PC-3 (cell line): ENCODE data around the gene GNAT2. TPM values are rescaled to one million over a fixed set of nuclear protein-coding genes. Genes with fewer than 3 reads are reported as not detected.

ENCODE experiments used
- ATAC-seq: fragments of 200-7000 bp; cut with Tn5 transposase; 2 replicates; pipeline ENCODE4 v1.9.1; 2020; ENCODE audit warnings: mild to moderate bottlenecking, moderate library complexity
- BruUV-seq: library from RNA; stranded (reverse); fragments of 400-500 nt; replicated peaks from 2 replicates; lab custom pipeline; 2021; lab: Mats Ljungman, UMichigan
- CTCF ChIA-PET: fragments of 300-600 bp; sonication (Branson Sonifier 250); formaldehyde crosslinking; loops from one replicate; lab custom pipeline; 2022; ENCODE audit warnings: antibody characterized with exemption; lab: Charles Lee
- POLR2A ChIA-PET: fragments of 300-600 bp; sonication (Branson Sonifier 250); formaldehyde crosslinking; loops from one replicate; lab custom pipeline; 2022; ENCODE audit warnings: antibody characterized with exemption; ENCODE audit not compliant: unreplicated experiment; lab: Charles Lee
- DNase-seq: peaks from one replicate; pipeline ENCODE4 v3.0.0-alpha.2; 2015
- H2AFZ ChIP-seq: fragments of 300-600 bp; sonication (generic); 2 replicates; pipeline ENCODE4 v1.6.0; 2016; ENCODE audit warnings: antibody characterized with exemption, low read length
- H3F3A ChIP-seq: fragments of 300-600 bp; sonication (generic); one replicate; pipeline ENCODE4 v1.6.0; 2017; ENCODE audit warnings: antibody characterized with exemption, low read length, control low read depth, mild to moderate bottlenecking; ENCODE audit not compliant: unreplicated experiment
- H3K27ac ChIP-seq: fragments of 300-600 bp; sonication (generic); 2 replicates; pipeline ENCODE4 v1.5.1; 2016; ENCODE audit warnings: mild to moderate bottlenecking, low read length
- H3K27me3 ChIP-seq: fragments of 300-600 bp; sonication (generic); 2 replicates; pipeline ENCODE4 v1.6.1; 2016; ENCODE audit warnings: low read length, mixed read lengths
- H3K36me3 ChIP-seq: fragments of 300-600 bp; sonication (generic); 2 replicates; pipeline ENCODE4 v1.6.1; 2016; ENCODE audit warnings: low read depth, mixed run types, low read length, mixed read lengths
- H3K4me1 ChIP-seq: fragments of 300-600 bp; sonication (generic); 2 replicates; pipeline ENCODE4 v1.5.1; 2016; ENCODE audit warnings: low read length; ENCODE audit not compliant: insufficient read depth
- H3K4me2 ChIP-seq: fragments of 300-600 bp; sonication (generic); 2 replicates; pipeline ENCODE4 v1.6.0; 2016; ENCODE audit warnings: low read length
- H3K4me3 ChIP-seq: fragments of 300-600 bp; sonication (generic); 2 replicates; pipeline ENCODE4 v1.5.1; 2016; ENCODE audit warnings: mild to moderate bottlenecking, low read length, mixed read lengths
- H3K79me2 ChIP-seq: fragments of 300-600 bp; sonication (generic); 2 replicates; pipeline ENCODE4 v1.6.1; 2017; ENCODE audit warnings: low read length, mixed read lengths
- H3K9ac ChIP-seq: fragments of 300-600 bp; sonication (generic); 2 replicates; pipeline ENCODE4 v1.6.0; 2016; ENCODE audit warnings: mild to moderate bottlenecking, low read length
- H3K9me2 ChIP-seq: fragments of 300-600 bp; sonication (generic); replicated peaks from 2 replicates; pipeline ENCODE4 v1.6.1; 2016; ENCODE audit warnings: mixed run types, low read length, mixed read lengths
- H3K9me3 ChIP-seq: fragments of 300-600 bp; sonication (generic); 2 replicates; pipeline ENCODE4 v1.6.1; 2016; ENCODE audit warnings: low read length, mixed read lengths
- H4K20me1 ChIP-seq: fragments of 300-600 bp; sonication (generic); 2 replicates; pipeline ENCODE4 v1.6.1; 2016; ENCODE audit warnings: low read length, mixed read lengths
- CTCF ChIP-seq: fragments of 300-600 bp; sonication (generic); conservative IDR thresholded peaks from 2 replicates; pipeline ENCODE4 v1.5.1; 2017; ENCODE audit warnings: antibody characterized with exemption, low read depth, mild to moderate bottlenecking, low read length
- EZH2 ChIP-seq: fragments of 300-600 bp; sonication (generic); IDR thresholded peaks from one replicate; pipeline ENCODE4 v1.6.1; 2017; ENCODE audit warnings: antibody characterized with exemption, mild to moderate bottlenecking, low read length; ENCODE audit not compliant: unreplicated experiment
- EZH2phosphoT487 ChIP-seq: fragments of 300-600 bp; sonication (generic); IDR thresholded peaks from 2 replicates; pipeline ENCODE4 v1.6.1; 2018; ENCODE audit warnings: mild to moderate bottlenecking, antibody characterized with exemption, low read length, borderline replicate concordance
- intact Hi-C: fragments of 100-400 bp; cut with micrococcal nuclease; formaldehyde crosslinking; loops from 2 replicates; pipeline ENCODE4 v1.9.0; 2023
- total RNA-seq: library from RNA; depleted of rRNA; stranded (reverse); fragments of >200 nt; gene quantifications from 2 replicates; pipeline ENCODE4 v1.2.3, GENCODE V29; 2014

Gene GNAT2
- total RNA-seq, 1 experiment from 2014 or later: 0.69 TPM

GRCh38 chr1:109565241-109565640, 54.2 kb downstream of the GNAT2 start:
- H3K9me2 ChIP-seq: no peaks in the 10 kb centered on the region
- H3K27ac ChIP-seq: no peak overlapping the region
- H3F3A ChIP-seq: no peaks in the 10 kb centered on the region
- H3K4me2 ChIP-seq: no peak overlapping the region
- POLR2A ChIA-PET: no interaction called here
- intact Hi-C loops: no loop called here
- no peak overlapping the region for H3K4me3 ChIP-seq
- DNase-seq (no peak), ATAC-seq (no peak)
- peaks cover 38% of the 10 kb centered on the region for H4K20me1 ChIP-seq
- H2AFZ ChIP-seq: no peak overlapping the region
- no peaks in the 10 kb centered on the region for H3K9me3 ChIP-seq
- H3K9ac ChIP-seq: no peak overlapping the region
- peaks cover 29% of the 10 kb centered on the region for H3K4me1 ChIP-seq
- H3K79me2 ChIP-seq: peaks cover 98% of the 10 kb centered on the region
- no peaks in the 10 kb centered on the region for H3K27me3 ChIP-seq
- no peak for TF ChIP-seq EZH2
- no peak for TF ChIP-seq CTCF
- no peak for TF ChIP-seq EZH2phosphoT487
- CTCF ChIA-PET: no interaction called here
- H3K36me3 ChIP-seq: no peaks in the 10 kb centered on the region
- no TSS peak for BruUV-seq

- Histone ChIP-seq H3K36me3 (no peaks in the 10 kb centered on the region), H4K20me1 (peaks cover 37% of the 10 kb centered on the region), H3K4me3 (no peak overlapping the region), H3K9me2 (no peaks in the 10 kb centered on the region), H2AFZ (no peak overlapping the region), H3K4me2 (no peak overlapping the region), H3K27me3 (no peaks in the 10 kb centered on the region), H3F3A (no peaks in the 10 kb centered on the region), H3K9me3 (no peaks in the 10 kb centered on the region), H3K27ac (no peak overlapping the region), H3K79me2 (peaks cover 100% of the 10 kb centered on the region), H3K4me1 (peaks cover 20% of the 10 kb centered on the region), H3K9ac (no peak overlapping the region)
- intact Hi-C loops: no loop called here
- TF ChIP-seq EZH2phosphoT487 (no peak), EZH2 (no peak), CTCF (no peak)
- no TSS peak for BruUV-seq
- DNase-seq: no peak
- POLR2A ChIA-PET: no interaction called here
- CTCF ChIA-PET: no interaction called here
- ATAC-seq: no peak
Measured at GRCh38 chr1:109564194-109564878, 55.1 kb downstream of the GNAT2 start.

- no TSS peak for BruUV-seq
- intact Hi-C loops: no loop called here
- peaks cover 42% of the 10 kb centered on the region for H4K20me1 ChIP-seq
- POLR2A ChIA-PET: interaction anchor here (0.7 kb wide), 1 partner anchor 11 kb away, joined by 3 read pairs; the partner anchor contains the start of gene GNAI3
- ATAC-seq (no peak), DNase-seq (no peak)
- peaks cover 100% of the 10 kb centered on the region for H3K79me2 ChIP-seq
- H2AFZ ChIP-seq: no peak overlapping the region
- H3K4me1 ChIP-seq: peaks cover 16% of the 10 kb centered on the region
- CTCF ChIA-PET: no interaction called here
- H3K4me3 ChIP-seq: no peak overlapping the region
- H3K36me3 ChIP-seq: no peaks in the 10 kb centered on the region
- no peaks in the 10 kb centered on the region for H3K27me3 ChIP-seq
- no peak overlapping the region for H3K4me2 ChIP-seq
- H3K9ac ChIP-seq: no peak overlapping the region
- no peaks in the 10 kb centered on the region for H3K9me3 ChIP-seq
- no peaks in the 10 kb centered on the region for H3K9me2 ChIP-seq
- no peak for TF ChIP-seq EZH2phosphoT487
- no peak for TF ChIP-seq CTCF
- no peak for TF ChIP-seq EZH2
- no peak overlapping the region for H3K27ac ChIP-seq
- no peaks in the 10 kb centered on the region for H3F3A ChIP-seq
Measured at GRCh38 chr1:109559995-109560394, 59.4 kb downstream of the GNAT2 start.
